Keratinocyte (primary cell): Measurements from ENCODE around the gene HGF. TPM values are rescaled to one million over a fixed set of nuclear protein-coding genes. Genes with fewer than 3 reads are reported as not detected.

Experiments used
- DNase-seq: peaks from one replicate; pipeline ENCODE4 v3.0.0-alpha.2; 2011; ENCODE audit warnings: low read depth, missing footprints, low spot score
- FAIRE-seq: peaks from 2 replicates; lab custom pipeline; 2011; peaks lifted over from hg19 to GRCh38; lab: Jason Lieb, UNC
- H2AFZ ChIP-seq: 2 replicates; pipeline ENCODE4 v1.6.0; 2012; ENCODE audit warnings: low read length, control low read depth, inconsistent platforms; ENCODE audit not compliant: control insufficient read depth
- H3K27ac ChIP-seq: 2 replicates; pipeline ENCODE4 v1.5.1; 2011; ENCODE audit warnings: low read length; ENCODE audit not compliant: control insufficient read depth, insufficient read depth
- H3K27me3 ChIP-seq: 3 replicates; pipeline ENCODE4 v1.6.0; 2011; ENCODE audit warnings: low read length; ENCODE audit not compliant: control insufficient read depth, insufficient read depth; ENCODE audit errors: extremely low read depth
- H3K36me3 ChIP-seq, 2 experiments: 2 replicates in 1 of 2; 3 replicates in 1 of 2; pipeline ENCODE4 v1.5.1; 2011; ENCODE audit warnings: low read length in 2 of 2, mild to moderate bottlenecking in 1 of 2; ENCODE audit not compliant: control insufficient read depth in 2 of 2, insufficient read depth in 2 of 2; ENCODE audit errors: extremely low read depth in 1 of 2
- H3K4me1 ChIP-seq: 3 replicates; pipeline ENCODE4 v1.5.1; 2011; ENCODE audit warnings: low read length; ENCODE audit not compliant: control insufficient read depth, insufficient read depth; ENCODE audit errors: extremely low read depth
- H3K4me2 ChIP-seq: 3 replicates; pipeline ENCODE4 v1.6.0; 2011; ENCODE audit warnings: low read depth, low read length; ENCODE audit not compliant: control insufficient read depth, insufficient read depth; ENCODE audit errors: extremely low read depth
- H3K4me3 ChIP-seq, 3 experiments: fragments of 200-600 bp in 1 of 3; sonication (generic) in 1 of 3; 2 replicates in 2 of 3; 3 replicates in 1 of 3; pipeline ENCODE4 v1.5.1; 2011 to 2016; ENCODE audit warnings: low read length in 3 of 3, mild to moderate bottlenecking in 3 of 3, control low read depth in 2 of 3, inconsistent platforms in 1 of 3, low read depth in 1 of 3, mixed read lengths in 1 of 3, mixed run types in 1 of 3, moderate library complexity in 1 of 3; ENCODE audit not compliant: control insufficient read depth in 2 of 3, insufficient read depth in 2 of 3; ENCODE audit errors: extremely low read depth in 1 of 3
- H3K79me2 ChIP-seq: 2 replicates; pipeline ENCODE4 v1.6.0; 2012; ENCODE audit warnings: low read length; ENCODE audit not compliant: control insufficient read depth, insufficient read depth
- H3K9ac ChIP-seq: 3 replicates; pipeline ENCODE4 v1.6.0; 2011; ENCODE audit warnings: low read length; ENCODE audit not compliant: control insufficient read depth, insufficient read depth; ENCODE audit errors: extremely low read depth
- H3K9me1 ChIP-seq: 3 replicates; pipeline ENCODE4 v1.6.0; 2011; ENCODE audit warnings: low read length; ENCODE audit not compliant: control insufficient read depth, insufficient read depth; ENCODE audit errors: extremely low read depth
- H3K9me3 ChIP-seq: 2 replicates; pipeline ENCODE4 v1.5.1; 2012; ENCODE audit warnings: low read depth, low read length; ENCODE audit not compliant: control insufficient read depth
- H4K20me1 ChIP-seq: 3 replicates; pipeline ENCODE4 v1.6.0; 2011; ENCODE audit warnings: low read length; ENCODE audit not compliant: control insufficient read depth, insufficient read depth; ENCODE audit errors: extremely low read depth
- EZH2 ChIP-seq: IDR thresholded peaks from one replicate; pipeline ENCODE4 v1.6.1; 2012; ENCODE audit warnings: inconsistent platforms, mild to moderate bottlenecking, low read length, moderate library complexity
- dilution Hi-C: fragments of 300-500 bp; cut with MboI; formaldehyde crosslinking; loops from one replicate; pipeline ENCODE4 v1.7.0; 2020; ENCODE audit warnings: low sequenced_read_pairs; ENCODE audit not compliant: extremely low pct_ligation_motif_present
- polyA plus RNA-seq, 5 experiments: library from polyadenylated mRNA; depleted of rRNA in 3 of 5; stranded (reverse) in 3 of 5; stranded (forward) in 1 of 5; unstranded in 1 of 5; fragments of >200 nt; gene quantifications; 1 replicate in 1 of 5; 2 replicates in 3 of 5; 3 replicates in 1 of 5; pipeline versions ENCODE4 v1.2.1 to v1.2.3, GENCODE V29; 2011 to 2012; ENCODE audit warnings: missing spikeins in 2 of 5, low read depth in 1 of 5, low replicate concordance in 1 of 5
- TF ChIP-seq, protein P1 (sequence below), 3 experiments: IDR thresholded peaks in 1 of 3; conservative IDR thresholded peaks in 1 of 3; optimal IDR thresholded peaks in 1 of 3; 2 replicates in 2 of 3; 3 replicates in 1 of 3; pipeline versions ENCODE3 to v1.5.1; 2011; ENCODE audit warnings: low read length in 3 of 3, mild to moderate bottlenecking in 3 of 3, moderate library complexity in 2 of 3, control low read depth in 1 of 3, inconsistent platforms in 1 of 3; ENCODE audit not compliant: insufficient read depth in 2 of 3; ENCODE audit errors: extremely low read depth in 1 of 3

The HGF gene
- polyA plus RNA-seq, 1 donor (not counting 4 experiments of a cell fraction or from before 2014, with no cell fraction given) = not detected

- peak overlapping the region; percentile 55 for H3K4me2 ChIP-seq
- H3K9me3 ChIP-seq = no peaks in the 10 kb centered on the region
- no peaks in the 10 kb centered on the region for H4K20me1 ChIP-seq
- H3K79me2 ChIP-seq = no peaks in the 10 kb centered on the region
- FAIRE-seq (no peak), DNase-seq (no peak)
- no peak for TF ChIP-seq EZH2
- TF ChIP-seq, protein P1, sequence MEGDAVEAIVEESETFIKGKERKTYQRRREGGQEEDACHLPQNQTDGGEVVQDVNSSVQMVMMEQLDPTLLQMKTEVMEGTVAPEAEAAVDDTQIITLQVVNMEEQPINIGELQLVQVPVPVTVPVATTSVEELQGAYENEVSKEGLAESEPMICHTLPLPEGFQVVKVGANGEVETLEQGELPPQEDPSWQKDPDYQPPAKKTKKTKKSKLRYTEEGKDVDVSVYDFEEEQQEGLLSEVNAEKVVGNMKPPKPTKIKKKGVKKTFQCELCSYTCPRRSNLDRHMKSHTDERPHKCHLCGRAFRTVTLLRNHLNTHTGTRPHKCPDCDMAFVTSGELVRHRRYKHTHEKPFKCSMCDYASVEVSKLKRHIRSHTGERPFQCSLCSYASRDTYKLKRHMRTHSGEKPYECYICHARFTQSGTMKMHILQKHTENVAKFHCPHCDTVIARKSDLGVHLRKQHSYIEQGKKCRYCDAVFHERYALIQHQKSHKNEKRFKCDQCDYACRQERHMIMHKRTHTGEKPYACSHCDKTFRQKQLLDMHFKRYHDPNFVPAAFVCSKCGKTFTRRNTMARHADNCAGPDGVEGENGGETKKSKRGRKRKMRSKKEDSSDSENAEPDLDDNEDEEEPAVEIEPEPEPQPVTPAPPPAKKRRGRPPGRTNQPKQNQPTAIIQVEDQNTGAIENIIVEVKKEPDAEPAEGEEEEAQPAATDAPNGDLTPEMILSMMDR (optimal IDR thresholded peaks at IDR 0.05 in 1 of 3, IDR thresholded peaks at IDR 0.05 in 1 of 3, conservative IDR thresholded peaks at IDR 0.05 in 1 of 3; ENCODE audit: extremely low read depth in 1 of 3, insufficient read depth in 2 of 3, low read length in 3 of 3) = no peak
- H3K27me3 ChIP-seq = no peaks in the 10 kb centered on the region
- no peaks in the 10 kb centered on the region for H3K9me1 ChIP-seq
- dilution Hi-C loops = no loop called here
- H3K9ac ChIP-seq = no peak overlapping the region
- H3K36me3 ChIP-seq = no peaks in the 10 kb centered on the region
- H3K4me1 ChIP-seq = peaks cover 14% of the 10 kb centered on the region
- H3K4me3 ChIP-seq = no peak overlapping the region
- H2AFZ ChIP-seq = peak overlapping the region; percentile 59
- no peak overlapping the region for H3K27ac ChIP-seq
Measured at GRCh38 chr7:81685270-81685868, 84.5 kb downstream of the HGF start.

- dilution Hi-C loops = no loop called here
- H2AFZ ChIP-seq = no peak overlapping the region
Measured at GRCh38 chr7:81684514-81685269, 85.2 kb downstream of the HGF start.

More at GRCh38 chr7:81684514-81685269, 85.2 kb downstream of the HGF start:
- DNase-seq (peak; percentile 94), FAIRE-seq (peak; percentile 100)
- no peaks in the 10 kb centered on the region for H3K36me3 ChIP-seq
- H3K27me3 ChIP-seq = no peaks in the 10 kb centered on the region
- no peaks in the 10 kb centered on the region for H3K9me1 ChIP-seq
- H3K79me2 ChIP-seq = no peaks in the 10 kb centered on the region
- no peaks in the 10 kb centered on the region for H4K20me1 ChIP-seq
- no peak overlapping the region for H3K9ac ChIP-seq
- no peaks in the 10 kb centered on the region for H3K9me3 ChIP-seq
- peaks cover 14% of the 10 kb centered on the region for H3K4me1 ChIP-seq
- no peak for TF ChIP-seq EZH2
- TF ChIP-seq, protein P1 (optimal IDR thresholded peaks at IDR 0.05 in 1 of 3, IDR thresholded peaks at IDR 0.05 in 1 of 3, conservative IDR thresholded peaks at IDR 0.05 in 1 of 3; ENCODE audit: extremely low read depth in 1 of 3, insufficient read depth in 2 of 3, low read length in 3 of 3) = no peak
- peak overlapping the region; percentile 55 for H3K4me2 ChIP-seq
- H3K4me3 ChIP-seq = no peak overlapping the region
- peak overlapping the region; percentile 25 for H3K27ac ChIP-seq
